Liver (tissue), 9 donors: ENCODE results near the gene CEND1. TPM values are rescaled to one million over a fixed set of nuclear protein-coding genes. Genes with fewer than 3 reads are reported as not detected.

ENCODE experiments used
- DNase-seq: peaks from one replicate; pipeline ENCODE4 v3.0.0-alpha.2; 2017; ENCODE audit warnings: low spot score
- H3K27ac ChIP-seq, 2 donors: one replicate each; pipeline ENCODE4 v1.7.0; 2013; ENCODE audit warnings: inconsistent platforms in 2 of 2, low read length in 2 of 2, control low read depth in 1 of 2, low read depth in 1 of 2, mild to moderate bottlenecking in 1 of 2
- H3K27me3 ChIP-seq, 4 donors: one replicate each; pipeline versions ENCODE4 v1.6.1 to v1.7.0; 2013; ENCODE audit warnings: low read length in 3 of 4, inconsistent platforms in 1 of 4, mild to moderate bottlenecking in 1 of 4, moderate library complexity in 1 of 4; ENCODE audit not compliant: control insufficient read depth in 4 of 4, insufficient read depth in 4 of 4
- H3K36me3 ChIP-seq, 4 donors: one replicate each; pipeline versions ENCODE4 v1.6.1 to v1.7.0; 2013; ENCODE audit warnings: low read length in 3 of 4, mild to moderate bottlenecking in 3 of 4, low read depth in 1 of 4, moderate library complexity in 1 of 4; ENCODE audit not compliant: control insufficient read depth in 4 of 4, insufficient read depth in 3 of 4
- H3K4me1 ChIP-seq, 4 donors: one replicate each; pipeline versions ENCODE4 v1.6.1 to v1.7.0; 2013; ENCODE audit warnings: low read length in 3 of 4, mild to moderate bottlenecking in 3 of 4, moderate library complexity in 1 of 4; ENCODE audit not compliant: control insufficient read depth in 4 of 4, insufficient read depth in 4 of 4
- H3K4me3 ChIP-seq, 3 donors: one replicate each; pipeline versions ENCODE4 v1.6.1 to v1.7.0; 2013; ENCODE audit warnings: low read length in 3 of 3, control low read depth in 1 of 3, low read depth in 1 of 3, mild to moderate bottlenecking in 1 of 3
- H3K9ac ChIP-seq, 2 donors: one replicate each; pipeline ENCODE4 v1.7.0; 2013; ENCODE audit warnings: low read length in 2 of 2, mild to moderate bottlenecking in 2 of 2, moderate library complexity in 2 of 2, control low read depth in 1 of 2, low read depth in 1 of 2
- H3K9me3 ChIP-seq, 4 donors: one replicate each; pipeline versions ENCODE4 v1.6.1 to v1.7.0; 2013; ENCODE audit warnings: low read length in 3 of 4; ENCODE audit not compliant: control insufficient read depth in 4 of 4
- EGR1 ChIP-seq, 2 donors: IDR thresholded peaks; 2 replicates each; pipeline ENCODE4 v1.6.1; 2016 to 2018; ENCODE audit warnings: antibody characterized with exemption in 2 of 2, low read depth in 2 of 2
- FOXA1 ChIP-seq: IDR thresholded peaks from 2 replicates; pipeline ENCODE4 v1.6.1; 2016; ENCODE audit warnings: antibody characterized with exemption
- JUND ChIP-seq, 2 donors: IDR thresholded peaks; 2 replicates each; pipeline ENCODE4 v1.6.1; 2016; ENCODE audit warnings: antibody characterized with exemption in 2 of 2
- NR2F2 ChIP-seq: IDR thresholded peaks from 2 replicates; pipeline ENCODE4 v1.6.1; 2016; ENCODE audit warnings: antibody characterized with exemption
- RAD21 ChIP-seq, 2 donors: IDR thresholded peaks; 2 replicates each; pipeline ENCODE4 v1.6.1; 2016; ENCODE audit warnings: antibody characterized with exemption in 2 of 2, mild to moderate bottlenecking in 2 of 2
- TAF1 ChIP-seq: conservative IDR thresholded peaks from 2 replicates; pipeline ENCODE4 v1.6.1; 2016; ENCODE audit warnings: antibody characterized with exemption, mild to moderate bottlenecking
- WGBS: extraction: QIAGEN DNeasy Blood & Tissue Kit; methylation state at CpG from one replicate; pipeline ENCODE4 v1.1.7; 2013; 5-methylcytosine and 5-hydroxymethylcytosine counted together
- polyA plus RNA-seq, 2 donors: library from polyadenylated mRNA; stranded (reverse) in 1 of 2; unstranded in 1 of 2; fragments of 200-250 nt in 1 of 2; fragments of >200 nt in 1 of 2; fragmentation: Nextera tagmentation in 1 of 2; extraction: Ambion mirVana in 1 of 2; gene quantifications; one replicate each; pipeline versions ENCODE4 v1.2.1 to v1.2.3, GENCODE V29; 2013 to 2015
- total RNA-seq, 2 donors: library from RNA; depleted of rRNA; stranded (reverse); fragments of >200 nt; gene quantifications; one replicate each; pipeline ENCODE4 v1.2.3, GENCODE V29; 2014
- TF ChIP-seq, protein P1 (sequence below): fragments of 150-350 bp; IDR thresholded peaks from 2 replicates; pipeline ENCODE4 v1.5.1; 2017; ENCODE audit warnings: improper control_type of control experiment, low read depth, low read length; ENCODE audit not compliant: missing input control
- TF ChIP-seq, protein P2 (sequence below): IDR thresholded peaks from 2 replicates; pipeline ENCODE4 v1.6.1; 2016; ENCODE audit warnings: antibody characterized with exemption
- TF ChIP-seq, protein P3 (sequence below): IDR thresholded peaks from 2 replicates; pipeline ENCODE4 v1.6.1; 2016; ENCODE audit warnings: antibody characterized with exemption
- donor health status: healthy.
- donor health status: healthy.
- donor health status: healthy.
- donor health status: healthy.
- donor health status: healthy.

CEND1 gene
- total and polyA plus RNA-seq, 4 donors = not detected

DNA sequence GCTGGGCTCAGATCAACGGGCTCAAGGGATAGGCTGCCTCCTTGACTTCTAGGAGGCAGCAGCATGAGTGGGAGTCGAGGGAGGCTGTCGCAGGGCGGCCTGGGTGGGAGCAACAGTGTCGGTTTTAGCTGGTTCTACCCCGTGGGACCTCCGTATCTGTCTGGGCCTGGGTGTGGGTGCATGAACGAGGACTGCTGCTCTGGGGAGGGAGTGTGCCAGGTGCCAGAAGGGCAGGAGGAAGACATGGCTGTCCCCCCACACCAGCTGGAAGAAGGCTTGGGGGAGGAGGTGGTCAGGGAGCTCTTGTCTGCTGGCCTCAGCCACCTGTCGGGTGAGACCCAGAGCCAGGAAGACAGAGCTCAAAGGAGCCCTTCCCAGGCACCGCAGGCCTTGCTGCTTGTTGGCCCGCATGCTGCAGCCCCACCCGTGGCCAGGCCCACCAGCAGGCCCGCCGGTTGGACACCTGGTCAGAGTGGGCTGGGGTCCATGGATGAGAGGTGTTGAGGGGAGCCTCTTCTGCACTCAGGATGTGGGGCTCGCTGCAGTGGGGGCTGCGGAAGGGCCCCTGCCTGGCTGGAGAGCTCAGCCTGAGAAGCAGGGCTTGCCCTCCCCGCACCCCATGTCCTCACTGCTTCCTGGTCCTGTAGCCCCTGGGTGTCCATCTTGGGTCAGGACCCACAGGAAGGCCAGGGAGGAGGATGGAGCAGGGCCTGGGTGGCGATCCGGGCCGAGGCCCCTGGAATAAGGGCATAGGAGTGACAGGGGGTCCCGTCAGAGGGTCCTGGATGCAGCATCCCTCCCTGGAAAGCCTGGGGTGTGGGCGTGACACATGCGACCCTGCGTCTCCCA is 3.4 kb downstream of the CEND1 start (continued):
- TF ChIP-seq, protein P1, sequence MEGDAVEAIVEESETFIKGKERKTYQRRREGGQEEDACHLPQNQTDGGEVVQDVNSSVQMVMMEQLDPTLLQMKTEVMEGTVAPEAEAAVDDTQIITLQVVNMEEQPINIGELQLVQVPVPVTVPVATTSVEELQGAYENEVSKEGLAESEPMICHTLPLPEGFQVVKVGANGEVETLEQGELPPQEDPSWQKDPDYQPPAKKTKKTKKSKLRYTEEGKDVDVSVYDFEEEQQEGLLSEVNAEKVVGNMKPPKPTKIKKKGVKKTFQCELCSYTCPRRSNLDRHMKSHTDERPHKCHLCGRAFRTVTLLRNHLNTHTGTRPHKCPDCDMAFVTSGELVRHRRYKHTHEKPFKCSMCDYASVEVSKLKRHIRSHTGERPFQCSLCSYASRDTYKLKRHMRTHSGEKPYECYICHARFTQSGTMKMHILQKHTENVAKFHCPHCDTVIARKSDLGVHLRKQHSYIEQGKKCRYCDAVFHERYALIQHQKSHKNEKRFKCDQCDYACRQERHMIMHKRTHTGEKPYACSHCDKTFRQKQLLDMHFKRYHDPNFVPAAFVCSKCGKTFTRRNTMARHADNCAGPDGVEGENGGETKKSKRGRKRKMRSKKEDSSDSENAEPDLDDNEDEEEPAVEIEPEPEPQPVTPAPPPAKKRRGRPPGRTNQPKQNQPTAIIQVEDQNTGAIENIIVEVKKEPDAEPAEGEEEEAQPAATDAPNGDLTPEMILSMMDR = no peak

DNA sequence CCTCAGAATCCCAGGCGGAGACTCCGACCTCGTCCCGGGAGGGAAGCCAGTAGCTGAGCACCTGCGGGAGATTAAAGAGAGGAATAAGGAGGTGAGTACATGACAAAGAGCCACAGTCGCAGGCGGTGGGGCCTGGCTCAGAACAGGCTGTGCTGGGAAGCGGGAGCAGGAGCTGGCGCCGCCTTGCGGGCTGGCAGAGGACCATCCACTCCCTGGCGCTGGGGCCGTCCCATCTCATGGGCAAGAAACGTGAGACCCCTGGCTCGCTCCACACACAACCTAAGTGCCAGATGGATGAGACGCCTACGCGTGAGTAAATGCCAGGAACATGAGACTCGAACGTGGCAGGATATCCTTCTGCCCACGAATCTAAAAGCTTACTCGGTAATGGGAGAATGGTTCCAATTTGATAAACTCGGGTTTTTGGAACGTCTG is 6.3 kb downstream of the CEND1 start:
- TF ChIP-seq, protein P1 = peak; percentile 30
- TF ChIP-seq EGR1 (IDR thresholded peaks at IDR 0.05; ENCODE audit: low read depth in 2 of 2) (no peak), RAD21 (IDR thresholded peaks at IDR 0.05) (peak in 1 of 2 donors; percentile 63)
- no peaks in the 10 kb centered on the region for H3K9me3 ChIP-seq
- no peak overlapping the region for H3K4me3 ChIP-seq
- WGBS = 43% methylated on average over 24 of the region's 24 CpGs
- peaks cover 0 to 6% (median 2%) of the 10 kb centered on the region in 4 donors for H3K36me3 ChIP-seq
- H3K27me3 ChIP-seq = no peaks in the 10 kb centered on the region
- H3K27ac ChIP-seq = no peak overlapping the region
- peak; percentile 52 for DNase-seq
- no peak overlapping the region for H3K9ac ChIP-seq
- peaks cover 5 to 13% (median 8%) of the 10 kb centered on the region in 4 donors for H3K4me1 ChIP-seq

DNA sequence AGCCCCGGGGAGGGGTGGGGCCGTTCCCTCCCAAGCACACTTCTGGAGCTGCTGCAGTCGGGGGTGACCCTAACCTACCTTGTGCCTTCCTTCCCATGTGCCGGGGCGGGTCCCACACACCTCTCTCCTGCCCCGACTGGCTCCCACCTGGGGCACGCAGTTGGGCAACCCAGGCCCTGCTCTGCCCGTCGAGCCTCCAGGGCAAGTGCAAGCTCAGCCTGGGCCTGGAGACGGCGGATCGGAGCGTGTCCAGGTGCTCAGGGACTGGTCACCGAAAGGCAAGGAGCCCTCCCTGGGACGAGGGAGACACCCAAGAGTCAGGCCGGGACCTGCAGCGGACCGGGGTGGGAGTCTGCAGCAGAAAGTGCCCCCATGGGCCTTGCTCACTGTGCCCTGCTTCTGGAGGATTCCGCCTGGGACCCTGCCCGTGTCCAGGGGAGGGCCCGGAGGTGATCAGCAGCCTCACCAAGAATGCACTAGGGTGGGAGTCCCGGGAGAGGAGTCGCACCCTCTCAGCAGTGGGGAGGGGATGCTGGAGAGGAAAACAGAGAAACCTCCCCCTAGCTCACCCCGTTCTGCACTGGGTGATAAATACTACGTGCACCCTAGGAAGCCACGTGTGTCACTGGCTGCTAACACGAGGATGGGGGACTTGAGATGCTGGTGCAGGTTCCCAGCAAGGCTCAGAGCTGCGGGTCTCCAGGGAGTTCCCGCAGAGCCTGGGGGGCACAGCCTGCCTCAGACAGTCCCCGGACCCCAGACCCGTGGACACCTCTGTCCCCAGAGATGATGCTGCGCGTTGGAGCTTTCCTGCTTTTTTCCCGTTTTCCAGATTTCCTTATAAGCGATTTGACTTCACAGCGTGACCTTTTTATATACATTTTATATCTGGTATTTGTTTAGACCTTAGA is 7.4 kb downstream of the CEND1 start:
- no peak overlapping the region for H3K4me3 ChIP-seq
- no peak overlapping the region for H3K9ac ChIP-seq
- no peak overlapping the region for H3K27ac ChIP-seq
- TF ChIP-seq FOXA1 (no peak), RAD21 (IDR thresholded peaks at IDR 0.05) (no peak), NR2F2 (no peak), TAF1 (no peak), JUND (IDR thresholded peaks at IDR 0.05) (no peak)
- TF ChIP-seq, protein P2, sequence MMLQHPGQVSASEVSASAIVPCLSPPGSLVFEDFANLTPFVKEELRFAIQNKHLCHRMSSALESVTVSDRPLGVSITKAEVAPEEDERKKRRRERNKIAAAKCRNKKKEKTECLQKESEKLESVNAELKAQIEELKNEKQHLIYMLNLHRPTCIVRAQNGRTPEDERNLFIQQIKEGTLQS = no peak
- TF ChIP-seq, protein P3, sequence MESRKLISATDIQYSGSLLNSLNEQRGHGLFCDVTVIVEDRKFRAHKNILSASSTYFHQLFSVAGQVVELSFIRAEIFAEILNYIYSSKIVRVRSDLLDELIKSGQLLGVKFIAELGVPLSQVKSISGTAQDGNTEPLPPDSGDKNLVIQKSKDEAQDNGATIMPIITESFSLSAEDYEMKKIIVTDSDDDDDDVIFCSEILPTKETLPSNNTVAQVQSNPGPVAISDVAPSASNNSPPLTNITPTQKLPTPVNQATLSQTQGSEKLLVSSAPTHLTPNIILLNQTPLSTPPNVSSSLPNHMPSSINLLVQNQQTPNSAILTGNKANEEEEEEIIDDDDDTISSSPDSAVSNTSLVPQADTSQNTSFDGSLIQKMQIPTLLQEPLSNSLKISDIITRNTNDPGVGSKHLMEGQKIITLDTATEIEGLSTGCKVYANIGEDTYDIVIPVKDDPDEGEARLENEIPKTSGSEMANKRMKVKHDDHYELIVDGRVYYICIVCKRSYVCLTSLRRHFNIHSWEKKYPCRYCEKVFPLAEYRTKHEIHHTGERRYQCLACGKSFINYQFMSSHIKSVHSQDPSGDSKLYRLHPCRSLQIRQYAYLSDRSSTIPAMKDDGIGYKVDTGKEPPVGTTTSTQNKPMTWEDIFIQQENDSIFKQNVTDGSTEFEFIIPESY = no peak
- TF ChIP-seq, protein P1 = no peak
- H3K27me3 ChIP-seq = no peaks in the 10 kb centered on the region
- 77% methylated on average over 36 of the region's 36 CpGs for WGBS
- DNase-seq = no peak
- peaks cover 0 to 6% (median 2%) of the 10 kb centered on the region in 4 donors for H3K36me3 ChIP-seq
- no peaks in the 10 kb centered on the region for H3K9me3 ChIP-seq
- H3K4me1 ChIP-seq = peaks cover 7 to 21% (median 13%) of the 10 kb centered on the region in 4 donors
